ENCODE measurements around the gene FHIT. TPM values are rescaled to one million over a fixed set of nuclear protein-coding genes. Genes with fewer than 3 reads are reported as not detected.

The FHIT gene
- total RNA-seq, 1 experiment from 2014 or later = not detected

GRCh38 chr3:60512506-60512905 lies 738.7 kb downstream of the FHIT start:
- DNase-seq (ENCODE audit: low read depth) = no peak

- DNase-seq (ENCODE audit: low read depth) = no peak
Observed at GRCh38 chr3:60509471-60509870, 741.8 kb downstream of the FHIT start.

GRCh38 chr3:60504827-60505457 lies 746.3 kb downstream of the FHIT start:
- no peak for DNase-seq (ENCODE audit: low read depth)

GRCh38 chr3:60501314-60501713 lies 749.9 kb downstream of the FHIT start:
- DNase-seq (ENCODE audit: low read depth) = no peak

GRCh38 chr3:60497902-60498301 lies 753.4 kb downstream of the FHIT start:
- no peak for DNase-seq (ENCODE audit: low read depth)

- no peak for DNase-seq (ENCODE audit: low read depth)
Observed at GRCh38 chr3:60490992-60491391, 760.3 kb downstream of the FHIT start.

- no peak for DNase-seq (ENCODE audit: low read depth)
Observed at GRCh38 chr3:60475096-60475495, 776.2 kb downstream of the FHIT start.

- DNase-seq (ENCODE audit: low read depth) = no peak
Observed at GRCh38 chr3:60469481-60469880, 781.8 kb downstream of the FHIT start.

GRCh38 chr3:60463685-60464084 lies 787.6 kb downstream of the FHIT start:
- DNase-seq (ENCODE audit: low read depth) = no peak

- no peak for DNase-seq (ENCODE audit: low read depth)
Observed at GRCh38 chr3:60461267-60461666, 790.0 kb downstream of the FHIT start.

- DNase-seq (ENCODE audit: low read depth) = no peak
Observed at GRCh38 chr3:60456180-60456579, 795.1 kb downstream of the FHIT start.

- DNase-seq (ENCODE audit: low read depth) = no peak
Observed at GRCh38 chr3:60453326-60453725, 797.9 kb downstream of the FHIT start.

GRCh38 chr3:60448696-60449095 lies 802.6 kb downstream of the FHIT start:
- DNase-seq (ENCODE audit: low read depth) = no peak

- DNase-seq (ENCODE audit: low read depth) = no peak
Observed at GRCh38 chr3:60445446-60445845, 805.8 kb downstream of the FHIT start.

GRCh38 chr3:60444898-60445437 lies 806.3 kb downstream of the FHIT start:
- DNase-seq (ENCODE audit: low read depth) = no peak

- DNase-seq (ENCODE audit: low read depth) = no peak
Observed at GRCh38 chr3:60440869-60441268, 810.4 kb downstream of the FHIT start.

- no peak for DNase-seq (ENCODE audit: low read depth)
Observed at GRCh38 chr3:60435941-60436650, 815.2 kb downstream of the FHIT start.

GRCh38 chr3:60434950-60435349 lies 816.3 kb downstream of the FHIT start:
- DNase-seq (ENCODE audit: low read depth) = no peak

- no peak for DNase-seq (ENCODE audit: low read depth)
Observed at GRCh38 chr3:60434323-60434722, 816.9 kb downstream of the FHIT start.

GRCh38 chr3:60431599-60431958 lies 819.7 kb downstream of the FHIT start:
- peak; percentile 0 for DNase-seq (ENCODE audit: low read depth)

- DNase-seq (ENCODE audit: low read depth) = no peak
Observed at GRCh38 chr3:60430205-60430604, 821.0 kb downstream of the FHIT start.

GRCh38 chr3:60427109-60427508 lies 824.1 kb downstream of the FHIT start:
- DNase-seq (ENCODE audit: low read depth) = no peak

- no peak for DNase-seq (ENCODE audit: low read depth)
Observed at GRCh38 chr3:60424942-60425341, 826.3 kb downstream of the FHIT start.
